ENCODE data around the gene SLX4IP.

DNA sequence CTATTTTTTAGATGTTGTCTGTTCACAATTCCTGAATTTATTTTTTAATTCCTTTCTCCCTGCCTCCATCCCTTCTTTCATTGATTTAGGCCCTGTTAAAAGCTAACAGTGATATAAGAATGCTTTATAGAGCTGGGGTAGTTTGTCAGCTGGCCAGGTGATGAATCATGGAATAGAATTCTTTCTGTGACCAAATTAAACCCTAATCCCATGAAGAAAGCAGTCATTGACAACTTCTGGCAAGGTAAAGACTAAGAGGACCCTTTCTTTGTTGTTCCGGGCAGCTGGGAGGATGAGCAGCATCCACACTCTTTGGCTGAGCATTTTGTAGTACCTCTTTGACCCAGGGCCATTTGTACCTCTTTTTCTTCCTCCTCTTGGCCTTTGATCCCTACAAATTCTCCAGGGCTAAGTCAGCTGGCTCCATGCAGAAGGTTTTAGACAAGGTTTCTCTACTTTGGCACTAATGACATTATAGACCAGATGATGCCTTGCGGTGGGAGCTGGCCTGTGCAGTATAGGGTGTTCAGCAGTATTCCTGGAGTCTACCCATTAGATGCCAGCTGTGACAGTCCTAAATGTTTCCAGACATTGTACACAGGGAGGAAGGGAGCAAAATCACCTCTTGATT is 102.9 kb downstream of the SLX4IP start:
- TF ChIP-seq, protein P1, sequence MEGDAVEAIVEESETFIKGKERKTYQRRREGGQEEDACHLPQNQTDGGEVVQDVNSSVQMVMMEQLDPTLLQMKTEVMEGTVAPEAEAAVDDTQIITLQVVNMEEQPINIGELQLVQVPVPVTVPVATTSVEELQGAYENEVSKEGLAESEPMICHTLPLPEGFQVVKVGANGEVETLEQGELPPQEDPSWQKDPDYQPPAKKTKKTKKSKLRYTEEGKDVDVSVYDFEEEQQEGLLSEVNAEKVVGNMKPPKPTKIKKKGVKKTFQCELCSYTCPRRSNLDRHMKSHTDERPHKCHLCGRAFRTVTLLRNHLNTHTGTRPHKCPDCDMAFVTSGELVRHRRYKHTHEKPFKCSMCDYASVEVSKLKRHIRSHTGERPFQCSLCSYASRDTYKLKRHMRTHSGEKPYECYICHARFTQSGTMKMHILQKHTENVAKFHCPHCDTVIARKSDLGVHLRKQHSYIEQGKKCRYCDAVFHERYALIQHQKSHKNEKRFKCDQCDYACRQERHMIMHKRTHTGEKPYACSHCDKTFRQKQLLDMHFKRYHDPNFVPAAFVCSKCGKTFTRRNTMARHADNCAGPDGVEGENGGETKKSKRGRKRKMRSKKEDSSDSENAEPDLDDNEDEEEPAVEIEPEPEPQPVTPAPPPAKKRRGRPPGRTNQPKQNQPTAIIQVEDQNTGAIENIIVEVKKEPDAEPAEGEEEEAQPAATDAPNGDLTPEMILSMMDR (IDR thresholded peaks at IDR 0.05; ENCODE audit: low read depth, low read length): no peak
- TF ChIP-seq POLR2A (IDR thresholded peaks at IDR 0.05; ENCODE audit: extremely low read depth, insufficient read length): no peak
